GM12801 (cell line): ENCODE results near the gene MED16.

Source experiments
- TF ChIP-seq, protein P1 (sequence below): IDR thresholded peaks from one replicate; pipeline ENCODE4 v1.5.1; 2011; ENCODE audit warnings: control low read depth; ENCODE audit not compliant: insufficient read length; ENCODE audit errors: extremely low read depth

Gene MED16

DNA sequence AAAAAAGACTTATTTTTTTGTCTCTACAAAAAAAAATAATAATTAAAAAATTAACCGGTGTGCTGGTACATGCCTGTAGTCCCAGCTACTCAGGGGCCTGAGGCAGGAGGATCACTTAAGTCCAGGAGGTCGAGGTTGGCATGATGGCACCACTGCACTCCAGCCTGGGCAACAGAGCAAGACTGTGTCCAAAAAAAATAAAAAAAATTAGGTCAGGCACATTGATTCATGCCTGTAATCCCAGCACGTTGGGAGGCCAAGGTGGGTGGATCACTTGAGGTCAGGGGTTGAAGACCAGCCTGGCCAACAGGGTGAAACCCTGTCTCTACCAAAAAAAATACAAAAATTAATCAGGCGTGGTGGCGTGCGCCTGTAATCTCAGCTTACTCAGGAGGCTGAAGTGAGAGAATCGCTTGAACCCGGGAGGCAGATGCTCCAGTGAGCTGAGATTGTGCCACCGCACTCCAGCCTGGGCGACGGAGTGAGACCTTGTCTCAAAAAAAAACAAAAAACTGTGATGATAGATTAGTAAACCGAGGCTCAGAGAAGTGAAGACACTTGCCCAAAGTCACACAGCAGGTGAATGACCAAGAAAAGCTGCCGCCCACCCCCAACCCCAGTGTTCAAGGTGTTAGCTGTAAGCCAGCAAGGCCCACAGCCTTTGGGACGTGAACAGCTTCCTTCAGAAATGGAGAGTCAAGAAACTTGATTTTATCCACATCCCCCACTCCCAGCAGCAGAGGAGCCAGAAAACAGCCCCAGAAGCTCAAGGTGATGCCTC is 9.6 kb upstream of the MED16 start:
- TF ChIP-seq, protein P1, sequence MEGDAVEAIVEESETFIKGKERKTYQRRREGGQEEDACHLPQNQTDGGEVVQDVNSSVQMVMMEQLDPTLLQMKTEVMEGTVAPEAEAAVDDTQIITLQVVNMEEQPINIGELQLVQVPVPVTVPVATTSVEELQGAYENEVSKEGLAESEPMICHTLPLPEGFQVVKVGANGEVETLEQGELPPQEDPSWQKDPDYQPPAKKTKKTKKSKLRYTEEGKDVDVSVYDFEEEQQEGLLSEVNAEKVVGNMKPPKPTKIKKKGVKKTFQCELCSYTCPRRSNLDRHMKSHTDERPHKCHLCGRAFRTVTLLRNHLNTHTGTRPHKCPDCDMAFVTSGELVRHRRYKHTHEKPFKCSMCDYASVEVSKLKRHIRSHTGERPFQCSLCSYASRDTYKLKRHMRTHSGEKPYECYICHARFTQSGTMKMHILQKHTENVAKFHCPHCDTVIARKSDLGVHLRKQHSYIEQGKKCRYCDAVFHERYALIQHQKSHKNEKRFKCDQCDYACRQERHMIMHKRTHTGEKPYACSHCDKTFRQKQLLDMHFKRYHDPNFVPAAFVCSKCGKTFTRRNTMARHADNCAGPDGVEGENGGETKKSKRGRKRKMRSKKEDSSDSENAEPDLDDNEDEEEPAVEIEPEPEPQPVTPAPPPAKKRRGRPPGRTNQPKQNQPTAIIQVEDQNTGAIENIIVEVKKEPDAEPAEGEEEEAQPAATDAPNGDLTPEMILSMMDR, result no peak

- TF ChIP-seq, protein P1, result no peak
Observed at GRCh38 chr19:902093-902370, 9.0 kb upstream of the MED16 start.

GRCh38 chr19:901216-902092 is 8.5 kb upstream of the MED16 start:
- TF ChIP-seq, protein P1, result no peak

- TF ChIP-seq, protein P1, result no peak
Observed at GRCh38 chr19:900302-901111, 7.5 kb upstream of the MED16 start.

- TF ChIP-seq, protein P1, result no peak
Observed at GRCh38 chr19:900043-900301, 7.0 kb upstream of the MED16 start.

GRCh38 chr19:899336-900042 is 6.5 kb upstream of the MED16 start:
- TF ChIP-seq, protein P1, result no peak

GRCh38 chr19:898663-899062 is 5.7 kb upstream of the MED16 start:
- TF ChIP-seq, protein P1, result no peak
